ENCODE measurements around the gene MAJIN.

- no peak for TF ChIP-seq CTCF (IDR thresholded peaks at IDR 0.05)
- TF ChIP-seq POLR2A (IDR thresholded peaks at IDR 0.05), result no peak
Observed at GRCh38 chr11:64925536-64926436, 46.1 kb downstream of the MAJIN start.
